ENCODE data around the gene PRR33.

PRR33 gene

DNA sequence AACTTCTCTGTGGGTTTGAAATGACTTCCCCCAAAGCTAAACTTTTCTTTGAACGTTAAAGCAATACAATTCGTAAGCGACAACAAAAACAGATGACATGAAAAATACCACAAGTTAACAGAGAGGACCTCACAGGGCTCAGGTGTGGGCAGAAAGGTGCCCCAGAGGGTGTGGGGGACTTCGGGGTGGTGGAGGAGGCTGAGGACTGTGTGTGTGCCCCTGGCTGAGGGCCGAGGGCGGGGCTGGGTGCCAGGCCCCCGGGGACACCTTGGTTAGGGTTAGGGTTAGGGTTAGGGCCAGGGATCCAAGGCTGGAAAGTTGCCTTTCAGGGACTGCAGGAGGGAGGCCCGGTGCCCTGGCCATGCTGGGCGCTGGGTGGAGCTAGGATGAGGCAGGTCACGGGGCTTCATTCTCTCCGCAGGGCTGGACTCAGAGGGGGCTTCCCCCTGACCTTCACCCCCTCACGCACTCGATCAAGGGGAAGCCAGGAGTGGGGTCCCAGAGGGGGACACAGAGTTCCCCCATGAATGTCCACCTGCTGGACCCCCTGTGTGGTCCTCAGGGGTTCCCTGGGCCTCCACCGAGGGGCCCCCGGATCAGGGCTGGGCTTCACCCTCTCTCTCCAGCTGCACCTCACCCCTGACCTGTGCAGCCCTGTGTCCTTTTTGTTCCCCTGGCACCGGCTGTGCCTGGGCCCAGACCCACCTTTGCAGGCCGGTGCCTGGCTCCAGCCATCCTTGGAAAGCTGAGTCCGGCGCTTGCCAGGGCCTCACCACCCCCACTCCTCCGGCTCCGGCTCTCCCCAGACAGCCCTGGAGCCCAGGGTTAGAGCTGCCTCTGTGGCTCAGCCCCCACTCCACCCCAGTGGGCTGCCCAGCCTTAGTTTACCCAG is 45.9 kb downstream of the PRR33 start:
- ChIA-PET POLR2A (no interaction called here), CTCF (interaction anchor here (1.0 to 5.3 kb wide), 4 partner anchors 9 to 193 kb away, joined by 3 to 33 read pairs (median 16); partner anchors contain the start of gene SYT8)
- DNase-seq (ENCODE audit: low read depth, low spot score) = no peak
- TF ChIP-seq, protein P1, sequence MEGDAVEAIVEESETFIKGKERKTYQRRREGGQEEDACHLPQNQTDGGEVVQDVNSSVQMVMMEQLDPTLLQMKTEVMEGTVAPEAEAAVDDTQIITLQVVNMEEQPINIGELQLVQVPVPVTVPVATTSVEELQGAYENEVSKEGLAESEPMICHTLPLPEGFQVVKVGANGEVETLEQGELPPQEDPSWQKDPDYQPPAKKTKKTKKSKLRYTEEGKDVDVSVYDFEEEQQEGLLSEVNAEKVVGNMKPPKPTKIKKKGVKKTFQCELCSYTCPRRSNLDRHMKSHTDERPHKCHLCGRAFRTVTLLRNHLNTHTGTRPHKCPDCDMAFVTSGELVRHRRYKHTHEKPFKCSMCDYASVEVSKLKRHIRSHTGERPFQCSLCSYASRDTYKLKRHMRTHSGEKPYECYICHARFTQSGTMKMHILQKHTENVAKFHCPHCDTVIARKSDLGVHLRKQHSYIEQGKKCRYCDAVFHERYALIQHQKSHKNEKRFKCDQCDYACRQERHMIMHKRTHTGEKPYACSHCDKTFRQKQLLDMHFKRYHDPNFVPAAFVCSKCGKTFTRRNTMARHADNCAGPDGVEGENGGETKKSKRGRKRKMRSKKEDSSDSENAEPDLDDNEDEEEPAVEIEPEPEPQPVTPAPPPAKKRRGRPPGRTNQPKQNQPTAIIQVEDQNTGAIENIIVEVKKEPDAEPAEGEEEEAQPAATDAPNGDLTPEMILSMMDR (IDR thresholded peaks at IDR 0.05; ENCODE audit: insufficient read depth, low read length, missing control alignments) = no peak
- no peak overlapping the region for H3K4me3 ChIP-seq (ENCODE audit: low read depth, low read length)

DNA sequence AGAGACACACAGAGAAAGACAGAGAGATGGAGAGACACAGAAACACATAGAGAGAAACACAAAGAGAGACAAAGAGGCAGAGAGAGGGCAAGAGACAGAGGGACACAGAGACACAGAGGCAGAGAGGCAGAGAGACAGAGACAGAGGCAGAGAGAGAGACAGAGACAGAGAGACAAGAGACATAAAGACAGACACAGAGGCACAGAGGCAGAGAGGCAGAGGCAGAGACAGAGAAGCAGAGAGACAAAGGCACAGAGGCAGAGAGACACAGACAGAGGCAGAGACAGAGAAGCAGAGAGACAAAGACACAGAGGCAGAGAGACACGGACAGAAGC is 46.6 kb downstream of the PRR33 start:
- CTCF ChIA-PET = interaction anchor here (3.4 kb wide), 1 partner anchor 11 kb away, joined by 21 read pairs; the partner anchor contains the start of gene SYT8

DNA sequence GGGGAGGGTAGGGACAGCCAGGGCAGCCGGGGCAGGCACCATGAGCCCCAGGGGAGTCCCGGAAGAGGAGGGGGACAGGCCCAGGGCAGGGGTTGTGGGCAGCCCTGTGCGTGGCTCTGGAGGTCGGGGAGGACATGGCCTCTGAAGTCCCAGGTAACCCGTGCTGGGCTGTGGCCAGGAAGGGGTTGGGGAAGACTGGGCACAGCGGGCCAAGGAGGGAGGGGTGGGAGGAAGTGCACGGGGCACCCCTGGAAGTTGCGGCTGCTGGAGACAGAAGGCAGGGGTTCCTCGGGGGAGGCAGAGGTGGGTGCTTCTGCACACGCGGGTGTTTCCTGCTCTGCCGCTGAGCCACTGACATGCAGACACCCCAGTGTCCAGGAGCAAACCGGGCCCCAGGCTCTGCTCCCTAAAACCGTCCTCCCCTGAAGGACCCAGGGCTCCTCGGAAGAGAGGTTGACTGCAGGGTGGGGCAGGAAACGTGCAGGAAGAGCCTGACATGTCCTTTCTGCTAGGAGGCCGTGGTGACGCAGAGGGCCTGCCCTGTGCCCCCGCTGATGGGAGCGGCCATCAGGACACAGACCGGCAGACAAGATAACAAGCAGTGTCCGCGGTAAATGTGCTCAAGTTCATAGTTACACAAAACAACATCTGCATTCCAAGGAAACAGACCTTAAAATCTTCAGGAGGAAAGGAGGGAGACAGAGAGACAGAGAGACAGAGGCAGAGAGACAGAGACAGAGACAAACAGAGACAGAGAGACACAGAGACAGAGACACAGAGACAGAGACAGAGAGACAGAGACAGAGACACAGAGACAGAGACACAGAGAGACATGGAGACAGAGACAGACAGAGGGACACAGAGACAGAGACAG is 47.2 kb downstream of the PRR33 start:
- ChIA-PET CTCF (no interaction called here), POLR2A (no interaction called here)
- no peak for DNase-seq (ENCODE audit: low read depth, low spot score)
- H3K4me3 ChIP-seq (ENCODE audit: low read depth, low read length) = no peak overlapping the region
- TF ChIP-seq, protein P1 (IDR thresholded peaks at IDR 0.05; ENCODE audit: insufficient read depth, low read length, missing control alignments) = no peak

More for the DNA sequence above, 46.6 kb downstream of the PRR33 start:
- H3K4me3 ChIP-seq (ENCODE audit: low read depth, low read length) = no peak overlapping the region
- DNase-seq (ENCODE audit: low read depth, low spot score) = no peak
- POLR2A ChIA-PET = no interaction called here
- TF ChIP-seq, protein P1 (IDR thresholded peaks at IDR 0.05; ENCODE audit: insufficient read depth, low read length, missing control alignments) = no peak

DNA sequence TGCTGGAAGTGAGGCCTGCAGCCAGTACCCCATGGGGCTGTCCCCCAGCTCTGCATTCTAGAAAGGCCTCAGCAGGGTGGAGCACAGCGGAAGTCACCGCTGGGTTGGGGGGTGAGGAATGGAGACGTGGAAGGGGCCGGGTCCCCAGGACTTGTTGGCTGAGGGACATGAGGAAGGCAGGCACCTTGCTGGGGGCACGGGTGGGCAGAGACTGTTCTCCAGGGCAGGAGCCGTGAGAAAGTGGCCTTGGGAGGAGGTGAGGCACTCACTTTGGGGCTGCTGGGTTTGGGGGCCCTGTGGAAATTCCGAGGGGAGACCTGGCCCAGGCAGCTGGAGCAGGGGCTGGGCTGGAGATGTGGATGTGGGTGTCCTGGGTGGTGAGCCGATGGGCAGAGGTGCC is 47.9 kb downstream of the PRR33 start:
- ChIA-PET POLR2A (no interaction called here), CTCF (interaction anchor here (1.4 to 2.6 kb wide), 3 partner anchors 10 to 150 kb away, joined by 4 to 12 read pairs (median 5); no protein-coding TSS in a partner anchor)
- TF ChIP-seq, protein P1 (IDR thresholded peaks at IDR 0.05; ENCODE audit: insufficient read depth, low read length, missing control alignments) = no peak
- no peak overlapping the region for H3K4me3 ChIP-seq (ENCODE audit: low read depth, low read length)
- DNase-seq (ENCODE audit: low read depth, low spot score) = no peak

DNA sequence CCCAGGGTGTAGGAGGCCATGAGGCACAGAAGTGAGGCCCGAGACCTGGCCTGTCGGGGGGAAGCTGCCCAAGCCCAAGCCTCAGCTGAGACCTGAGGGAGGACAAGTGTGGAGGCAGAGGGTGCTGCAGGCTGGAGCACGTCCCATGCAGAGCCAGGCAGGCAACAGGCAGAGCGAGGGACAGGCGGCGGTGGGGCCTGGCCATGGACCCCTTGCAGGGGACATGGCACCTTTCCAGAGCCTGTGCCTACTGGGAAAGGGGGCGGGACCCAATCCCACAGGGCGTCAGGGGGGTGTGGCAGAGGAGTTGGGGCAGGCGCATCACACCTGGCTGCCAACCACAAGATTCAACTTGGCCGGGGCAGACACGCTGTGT is 48.6 kb downstream of the PRR33 start:
- ChIA-PET POLR2A (no interaction called here), CTCF (interaction anchor here (1.1 to 2.6 kb wide), 4 partner anchors 10 to 308 kb away, joined by 4 to 12 read pairs (median 5); no protein-coding TSS in a partner anchor)
- TF ChIP-seq, protein P1 (IDR thresholded peaks at IDR 0.05; ENCODE audit: insufficient read depth, low read length, missing control alignments) = no peak
- H3K4me3 ChIP-seq (ENCODE audit: low read depth, low read length) = no peak overlapping the region
- no peak for DNase-seq (ENCODE audit: low read depth, low spot score)
